ENCODE data around the gene CDKN1A. TPM values are rescaled to one million over a fixed set of nuclear protein-coding genes. Genes with fewer than 3 reads are reported as not detected.

The CDKN1A gene
- total RNA-seq, 6 experiments from 2014 or later = 496 to 872 (median 617) TPM

GRCh38 chr6:36669002-36669401, 9.5 kb upstream of the CDKN1A start:
- Mint-ChIP-seq H3K4me1 (ENCODE audit: low read depth) (peaks cover 26% of the 10 kb centered on the region), H3K9me3 (no peaks in the 10 kb centered on the region), H3K27ac (no peak overlapping the region; the same call in 1 of the 2 replicates), H3K27me3 (ENCODE audit: insufficient read depth) (no peaks in the 10 kb centered on the region), H3K4me3 (no peak overlapping the region), H3K36me3 (ENCODE audit: low read depth) (no peaks in the 10 kb centered on the region)
- no peak for DNase-seq
- no peak for TF ChIP-seq CTCF (IDR thresholded peaks at IDR 0.05)

- no peak for TF ChIP-seq CTCF (IDR thresholded peaks at IDR 0.05)
- Mint-ChIP-seq H3K4me1 (ENCODE audit: low read depth) (peaks cover 32% of the 10 kb centered on the region), H3K9me3 (no peaks in the 10 kb centered on the region), H3K27ac (no peak overlapping the region), H3K36me3 (ENCODE audit: low read depth) (no peaks in the 10 kb centered on the region), H3K4me3 (no peak overlapping the region), H3K27me3 (ENCODE audit: insufficient read depth) (no peaks in the 10 kb centered on the region)
- no peak for DNase-seq
Measured at GRCh38 chr6:36670271-36670670, 8.2 kb upstream of the CDKN1A start.

- H3K4me3 Mint-ChIP-seq = no peak overlapping the region
- no peak overlapping the region for H3K27ac Mint-ChIP-seq
- no peaks in the 10 kb centered on the region; the same call in 1 of the 2 replicates for H3K27me3 Mint-ChIP-seq (ENCODE audit: insufficient read depth)
- no peaks in the 10 kb centered on the region for H3K9me3 Mint-ChIP-seq
- no peaks in the 10 kb centered on the region for H3K36me3 Mint-ChIP-seq (ENCODE audit: low read depth)
- H3K4me1 Mint-ChIP-seq (ENCODE audit: low read depth) = peaks cover 34% of the 10 kb centered on the region
- TF ChIP-seq CTCF (IDR thresholded peaks at IDR 0.05) = no peak
- no peak for DNase-seq
Measured at GRCh38 chr6:36671687-36672375, 6.7 kb upstream of the CDKN1A start.

- H3K27ac Mint-ChIP-seq = no peak overlapping the region
- peaks cover 4% of the 10 kb centered on the region for H3K27me3 Mint-ChIP-seq (ENCODE audit: insufficient read depth)
- H3K9me3 Mint-ChIP-seq = peaks cover 4% of the 10 kb centered on the region
- TF ChIP-seq CTCF (IDR thresholded peaks at IDR 0.05) = no peak
- peaks cover 34% of the 10 kb centered on the region for H3K4me1 Mint-ChIP-seq (ENCODE audit: low read depth)
- DNase-seq = no peak
- H3K4me3 Mint-ChIP-seq = no peak overlapping the region
- H3K36me3 Mint-ChIP-seq (ENCODE audit: low read depth) = peaks cover 6% of the 10 kb centered on the region
Measured at GRCh38 chr6:36673882-36674281, 4.6 kb upstream of the CDKN1A start.

GRCh38 chr6:36674942-36675341, 3.6 kb upstream of the CDKN1A start:
- DNase-seq = no peak
- Mint-ChIP-seq H3K36me3 (ENCODE audit: low read depth) (peaks cover 10% of the 10 kb centered on the region), H3K27me3 (ENCODE audit: insufficient read depth) (peaks cover 10% of the 10 kb centered on the region), H3K27ac (peak overlapping the region; percentile 29; the same call in 1 of the 2 replicates), H3K4me3 (no peak overlapping the region), H3K9me3 (peaks cover 6% of the 10 kb centered on the region), H3K4me1 (ENCODE audit: low read depth) (peaks cover 34% of the 10 kb centered on the region)
- no peak for TF ChIP-seq CTCF (IDR thresholded peaks at IDR 0.05)

Measured in HFFc6 (cell line).